SIG-M5 treated with dmso at 0.1 percent for 504 hours (cell line): ENCODE results near the gene OLFML2B.
A peak's percentile ranks its signal among the peaks of the same experiment; 100 is the strongest.
"Not testable (repeated sequence)": the region's sequence is repeated elsewhere in the genome, so short reads cannot be mapped to it uniquely, and the experiment has no call there.

Experiments
- DNase-seq: peaks from one replicate; lab custom pipeline; 2025; ENCODE audit not compliant: unreplicated experiment; lab: John Stamatoyannopoulos, UW

OLFML2B gene

GRCh38 chr1:162023547-162024501 is at the start of gene OLFML2B:
Gene OLFML2B, minus strand, starts transcription at chr1:162023869. Its CDS starts 439 bp downstream, at chr1:162023430.
- peak; percentile 37 for DNase-seq

DNA sequence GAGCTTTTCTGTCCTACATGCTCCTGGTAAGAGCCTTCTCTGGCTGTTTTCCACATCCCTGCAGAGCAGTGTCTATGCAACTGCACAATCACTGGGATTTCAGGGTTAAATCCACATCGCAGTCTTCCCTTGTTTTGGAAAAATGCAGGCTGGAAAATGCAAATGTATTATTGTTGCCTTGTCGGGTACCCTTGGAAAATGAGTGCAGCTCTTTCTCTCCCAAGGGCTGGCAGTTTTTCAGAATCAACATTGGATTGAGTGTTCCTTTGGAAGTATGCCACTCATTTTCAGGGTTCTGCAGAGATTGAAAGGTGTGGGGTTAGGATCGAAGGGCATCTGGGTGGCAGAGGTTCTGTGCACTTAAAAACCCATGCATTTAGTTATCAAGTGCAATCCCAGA is 49.1 kb upstream of the OLFML2B start:
- no peak for DNase-seq

DNA sequence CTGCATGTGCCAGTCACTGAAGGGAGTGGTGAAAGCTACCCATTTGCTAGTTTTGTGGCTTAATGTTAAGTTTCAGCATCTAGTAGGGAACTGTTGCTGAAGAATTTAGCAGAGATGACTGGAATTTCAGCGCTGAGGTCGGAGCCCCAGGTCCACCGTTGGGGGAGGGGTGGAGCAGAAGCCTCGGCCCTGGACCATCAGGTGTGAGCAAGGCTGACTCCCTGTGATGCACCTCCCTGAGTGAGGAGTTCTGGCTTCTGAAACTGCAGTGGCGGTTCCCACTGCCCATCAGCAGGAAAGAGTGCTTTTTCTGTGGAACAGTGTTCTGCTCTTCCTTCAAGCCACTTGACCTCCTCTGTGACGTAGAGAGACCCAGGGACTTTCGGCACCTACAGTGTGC is 47.2 kb upstream of the OLFML2B start:
- DNase-seq: no peak

GRCh38 chr1:162070094-162070748 is 46.6 kb upstream of the OLFML2B start:
- DNase-seq: no peak

DNA sequence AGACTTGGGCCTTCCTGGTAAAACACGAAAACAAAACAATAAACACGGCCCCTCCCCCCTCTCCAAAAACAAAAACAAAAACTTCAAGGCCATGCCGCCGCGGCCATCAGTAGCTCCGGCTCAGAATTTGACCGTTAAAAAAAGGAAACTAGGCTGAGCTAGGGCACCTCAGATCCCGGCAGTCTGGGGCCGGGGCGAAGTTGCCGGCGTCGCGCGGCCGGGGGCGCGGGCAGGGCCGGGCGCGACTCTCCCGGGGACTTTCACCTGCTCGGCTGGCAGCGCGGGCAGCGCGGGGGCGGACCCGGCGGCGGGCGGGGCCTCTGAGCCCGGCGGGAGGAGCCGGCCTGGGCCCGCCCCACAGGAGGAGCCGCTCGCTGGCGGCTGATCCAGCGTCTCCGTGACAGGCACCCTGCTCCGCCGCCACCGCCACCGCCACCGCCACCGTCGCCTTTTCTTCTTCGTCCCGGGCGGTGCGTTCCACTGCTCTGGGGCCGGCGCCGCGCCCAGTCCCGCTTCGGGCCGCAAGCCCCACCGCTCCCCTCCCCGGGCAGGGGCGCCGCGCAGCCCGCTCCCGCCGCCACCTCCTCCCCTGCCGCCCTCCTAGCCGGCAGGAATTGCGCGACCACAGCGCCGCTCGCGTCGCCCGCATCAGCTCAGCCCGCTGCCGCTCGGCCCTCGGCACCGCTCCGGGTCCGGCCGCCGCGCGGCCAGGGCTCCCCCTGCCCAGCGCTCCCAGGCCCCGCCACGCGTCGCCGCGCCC is 45.8 kb upstream of the OLFML2B start, which contains the start of gene NOS1AP:
TSS of gene NOS1AP (plus strand) at position 358 of the 760 bp plus-strand sequence. CDS start 487 bp downstream, outside the sequence.
- DNase-seq: peak; percentile 70

GRCh38 chr1:162068301-162068700 is 44.6 kb upstream of the OLFML2B start:
- no peak for DNase-seq

DNA sequence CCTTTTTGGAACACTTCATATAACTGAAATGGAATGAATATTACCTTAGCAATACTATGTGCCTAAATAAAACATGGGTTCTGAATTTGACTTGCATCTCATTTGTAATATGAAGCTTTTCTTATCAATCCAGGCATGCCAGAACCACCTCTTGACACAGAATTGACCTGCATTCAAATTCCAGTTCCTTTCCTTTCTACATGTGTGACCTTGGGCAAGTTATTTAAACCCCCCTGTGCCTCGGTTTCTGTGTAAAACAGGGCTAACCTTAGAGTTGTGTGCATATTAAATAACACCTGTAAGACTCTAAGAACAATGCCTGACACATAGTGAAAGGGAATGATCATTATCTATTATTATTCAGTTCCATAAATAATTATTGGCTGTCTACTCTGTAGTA is 43.8 kb upstream of the OLFML2B start:
- no peak for DNase-seq

DNA sequence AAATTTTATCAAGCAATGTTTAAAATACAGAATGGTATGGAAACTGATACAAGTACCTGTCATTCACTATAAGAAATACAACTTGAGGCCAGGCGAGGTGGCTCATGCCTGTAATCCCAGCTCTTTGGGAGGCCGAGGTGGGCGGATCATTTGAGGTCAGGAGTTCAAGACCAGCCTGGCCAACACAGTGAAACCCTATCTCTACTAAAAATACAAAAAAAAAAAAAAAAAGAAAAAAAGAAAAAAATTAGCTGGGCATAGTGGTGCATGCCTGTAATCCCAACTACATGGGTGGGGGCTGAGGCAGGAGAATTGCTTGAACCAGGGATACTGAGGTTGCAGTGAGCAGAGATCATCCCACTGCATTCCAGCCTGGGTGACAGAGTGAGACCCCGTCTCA is 43.2 kb upstream of the OLFML2B start:
- DNase-seq: not testable (repeated sequence)

- DNase-seq: no peak
Measured at GRCh38 chr1:162065016-162065415, 41.3 kb upstream of the OLFML2B start.

DNA sequence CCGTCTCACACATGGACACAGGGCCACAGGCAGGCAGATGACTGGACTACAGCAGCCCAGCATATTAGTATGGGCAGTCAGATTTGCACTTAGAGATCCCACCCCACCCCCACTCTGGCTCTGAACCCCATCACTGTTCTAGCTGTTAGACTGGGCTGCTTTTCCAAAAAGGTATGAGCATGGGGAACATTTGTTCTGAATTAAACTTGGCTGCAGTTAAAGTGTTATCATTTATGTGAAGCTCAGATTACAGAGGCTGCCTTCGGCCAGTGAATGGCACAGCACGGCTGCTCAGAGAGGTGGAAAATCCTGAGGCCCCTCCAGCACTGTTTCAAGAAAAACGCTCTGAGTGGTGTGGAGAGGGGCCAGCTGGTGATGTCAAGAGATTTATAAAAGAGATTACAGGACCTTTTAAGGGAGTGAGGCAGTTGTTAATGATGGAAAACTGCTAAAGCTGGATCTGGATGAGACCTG is 38.9 kb upstream of the OLFML2B start:
- DNase-seq: no peak

- DNase-seq: no peak
Measured at GRCh38 chr1:162060314-162060713, 36.6 kb upstream of the OLFML2B start.

GRCh38 chr1:162059721-162060120 is 36.1 kb upstream of the OLFML2B start:
- DNase-seq: no peak

GRCh38 chr1:162056579-162056978 is 32.9 kb upstream of the OLFML2B start:
- no peak for DNase-seq

DNA sequence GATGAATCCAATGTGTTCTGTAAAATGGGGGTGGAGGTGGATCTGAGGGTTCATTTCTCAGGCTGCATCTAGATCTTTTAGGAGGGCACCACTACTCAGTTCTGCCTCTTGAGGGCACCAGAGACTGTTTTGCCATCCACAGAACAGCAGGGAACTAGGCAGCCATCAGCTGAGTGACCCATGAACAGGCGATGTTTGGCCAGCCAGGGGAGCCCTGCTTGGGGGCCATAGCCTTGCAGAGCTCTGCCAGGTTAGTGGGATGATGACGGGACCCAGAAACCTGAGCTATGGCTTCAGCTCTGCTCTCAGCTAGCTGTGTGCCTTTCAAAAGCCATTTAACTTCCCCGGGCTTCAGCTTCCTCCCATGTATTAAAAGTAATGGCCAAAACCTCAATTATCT is 32.4 kb upstream of the OLFML2B start:
- DNase-seq: peak; percentile 81

DNA sequence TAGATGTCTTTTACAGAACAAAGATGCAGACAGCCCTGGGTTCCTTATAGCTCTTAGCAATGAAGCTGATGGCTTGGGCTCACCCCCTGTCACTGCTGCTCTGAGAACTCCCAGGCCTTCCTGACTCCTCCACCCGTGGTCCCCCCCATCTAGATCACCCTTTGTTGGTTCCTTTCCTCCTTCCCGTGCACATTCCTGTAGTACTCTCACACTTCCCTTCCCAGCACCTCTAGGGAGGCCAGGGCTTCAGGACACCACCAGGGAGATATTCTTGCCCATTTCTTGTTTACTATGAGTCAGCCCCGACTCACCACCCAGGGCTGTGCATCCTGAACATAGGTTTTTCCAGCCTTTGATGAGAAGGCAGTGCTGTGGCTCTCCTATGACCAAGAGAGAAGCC is 31.4 kb upstream of the OLFML2B start:
- DNase-seq: no peak

DNA sequence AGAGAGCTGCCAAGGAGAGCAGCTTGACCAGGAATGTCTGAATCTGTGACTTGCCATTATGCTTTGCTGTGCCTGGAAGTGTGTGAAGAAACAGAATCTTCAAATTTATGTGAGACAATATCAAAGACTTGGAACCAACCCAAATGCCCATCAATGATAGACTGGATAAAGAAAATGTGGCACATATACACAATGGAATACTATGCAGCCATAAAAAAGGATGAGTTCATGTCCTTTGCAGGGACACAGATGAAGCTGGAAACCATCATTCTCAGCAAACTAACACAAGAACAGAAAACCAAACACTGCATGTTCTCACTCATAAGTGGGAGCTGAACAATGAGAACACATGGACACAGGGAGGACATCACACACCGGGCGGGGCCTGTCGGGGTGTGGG is 30.3 kb upstream of the OLFML2B start:
- not testable (repeated sequence) for DNase-seq

- DNase-seq: no peak
Measured at GRCh38 chr1:162046921-162047320, 23.3 kb upstream of the OLFML2B start.

- DNase-seq: no peak
Measured at GRCh38 chr1:162042361-162042760, 18.7 kb upstream of the OLFML2B start.

DNA sequence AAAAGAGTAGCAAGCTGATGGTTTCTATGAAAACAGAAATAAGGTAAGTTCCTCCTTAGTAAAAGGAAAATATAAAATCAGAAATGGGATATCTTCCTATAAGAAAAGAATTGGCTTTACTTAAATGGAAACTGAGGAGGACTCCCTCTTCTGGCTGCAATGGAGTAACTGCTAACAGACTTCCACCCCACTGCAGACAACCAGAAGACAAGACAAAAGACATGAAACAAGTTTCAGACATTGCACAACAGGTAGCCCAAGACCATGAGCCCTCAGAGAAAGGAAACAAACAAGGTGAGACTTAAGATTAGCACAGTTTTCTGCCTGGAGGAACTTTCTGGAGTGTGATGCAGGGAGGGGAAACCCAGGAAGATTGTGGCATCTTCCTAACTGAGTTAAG is 17.0 kb upstream of the OLFML2B start:
- DNase-seq: peak; percentile 61

GRCh38 chr1:162040001-162040400 is 16.3 kb upstream of the OLFML2B start:
- DNase-seq: no peak

- DNase-seq: no peak
Measured at GRCh38 chr1:162038624-162039023, 15.0 kb upstream of the OLFML2B start.
